ENCODE data around the gene B4GALNT3. TPM values are rescaled to one million over a fixed set of nuclear protein-coding genes. Genes with fewer than 3 reads are reported as not detected.

Gene B4GALNT3
- total and polyA plus RNA-seq, 2 of the 13 experiments (the other 11 are each of a cell fraction or from before 2014, with no cell fraction given): 3.2 to 4.4 TPM

- TF ChIP-seq IKZF1 (IDR thresholded peaks at IDR 0.05) (no peak), ARID2 (CRISPR knock-in tag; IDR thresholded peaks at IDR 0.05; ENCODE audit: borderline replicate concordance) (no peak), CTCF (CRISPR knock-in tag; IDR thresholded peaks at IDR 0.05) (no peak), PATZ1 (CRISPR knock-in tag; IDR thresholded peaks at IDR 0.05) (no peak), DZIP1 (CRISPR knock-in tag; IDR thresholded peaks at IDR 0.05) (no peak), HMGXB4 (CRISPR knock-in tag; IDR thresholded peaks at IDR 0.05; ENCODE audit: borderline replicate concordance in 1 of 2, low read depth in 1 of 2) (no peak), EP300 (IDR thresholded peaks at IDR 0.05; ENCODE audit: low read depth in 2 of 2, low read length in 2 of 2) (no peak), EP300 (CRISPR knock-in tag; IDR thresholded peaks at IDR 0.05; ENCODE audit: borderline replicate concordance) (0 out of 2 replicates have a peak, but pooled peaks have one; percentile 15), ZNF713 (CRISPR knock-in tag; IDR thresholded peaks at IDR 0.05) (no peak), TEAD3 (CRISPR knock-in tag; optimal IDR thresholded peaks at IDR 0.05; ENCODE audit: borderline replicate concordance) (peak; percentile 17), PBX2 (CRISPR knock-in tag; IDR thresholded peaks at IDR 0.05) (no peak), ZNF367 (CRISPR knock-in tag; IDR thresholded peaks at IDR 0.05; ENCODE audit: borderline replicate concordance) (no peak), FOXA1 (IDR thresholded peaks at IDR 0.05) (no peak), FOXA1 (CRISPR knock-in tag; IDR thresholded peaks at IDR 0.05) (no peak), BCL6 (CRISPR knock-in tag; IDR thresholded peaks at IDR 0.05) (no peak), ZKSCAN1 (IDR thresholded peaks at IDR 0.05; ENCODE audit: low read length) (peak; percentile 85), ZNF446 (CRISPR knock-in tag; IDR thresholded peaks at IDR 0.05) (no peak), MED1 (CRISPR knock-in tag; IDR thresholded peaks at IDR 0.05) (0 out of 2 replicates have a peak, but pooled peaks have one; percentile 28), FOXJ3 (CRISPR knock-in tag; IDR thresholded peaks at IDR 0.05; ENCODE audit: borderline replicate concordance) (no peak), ZNF441 (CRISPR knock-in tag; IDR thresholded peaks at IDR 0.05; ENCODE audit: borderline replicate concordance) (no peak), MAFG (CRISPR knock-in tag; IDR thresholded peaks at IDR 0.05) (no peak), ZNF543 (CRISPR knock-in tag; IDR thresholded peaks at IDR 0.05) (no peak), ZNF878 (CRISPR knock-in tag; IDR thresholded peaks at IDR 0.05) (no peak)
These were observed 112.8 kb downstream of the B4GALNT3 start (continued) for GRCh38 chr12:572532-572899.
